Subcutaneous abdominal adipose tissue (tissue), 5 donors: ENCODE results near the gene SOBP.

ENCODE experiments used
- H3K27ac ChIP-seq: one replicate; pipeline ENCODE4 v1.7.0; 2013; ENCODE audit warnings: low read depth, mild to moderate bottlenecking, inconsistent platforms, low read length, moderate library complexity
- H3K27me3 ChIP-seq, 5 donors: one replicate each; pipeline ENCODE4 v1.7.0; 2013; ENCODE audit warnings: low read length in 5 of 5, inconsistent platforms in 1 of 5; ENCODE audit not compliant: control insufficient read depth in 5 of 5, insufficient read depth in 4 of 5
- H3K36me3 ChIP-seq, 5 donors: one replicate each; pipeline ENCODE4 v1.7.0; 2013; ENCODE audit warnings: low read length in 5 of 5; ENCODE audit not compliant: control insufficient read depth in 5 of 5, insufficient read depth in 5 of 5
- H3K4me1 ChIP-seq, 5 donors: one replicate each; pipeline ENCODE4 v1.7.0; 2013; ENCODE audit warnings: low read length in 5 of 5, mild to moderate bottlenecking in 3 of 5, moderate library complexity in 1 of 5; ENCODE audit not compliant: control insufficient read depth in 5 of 5, insufficient read depth in 5 of 5
- H3K4me3 ChIP-seq, 5 donors: one replicate each; pipeline ENCODE4 v1.7.0; 2013; ENCODE audit warnings: low read length in 5 of 5, low read depth in 1 of 5
- H3K9ac ChIP-seq, 5 donors: one replicate each; pipeline ENCODE4 v1.7.0; 2013; ENCODE audit warnings: low read length in 5 of 5, mild to moderate bottlenecking in 4 of 5, moderate library complexity in 3 of 5
- H3K9me3 ChIP-seq, 5 donors: one replicate each; pipeline ENCODE4 v1.7.0; 2013; ENCODE audit warnings: low read length in 5 of 5; ENCODE audit not compliant: control insufficient read depth in 5 of 5
- donor health status: healthy.
- donor health status: healthy.
- donor health status: healthy.
- donor health status: healthy.
- donor health status: healthy.

Gene SOBP

DNA sequence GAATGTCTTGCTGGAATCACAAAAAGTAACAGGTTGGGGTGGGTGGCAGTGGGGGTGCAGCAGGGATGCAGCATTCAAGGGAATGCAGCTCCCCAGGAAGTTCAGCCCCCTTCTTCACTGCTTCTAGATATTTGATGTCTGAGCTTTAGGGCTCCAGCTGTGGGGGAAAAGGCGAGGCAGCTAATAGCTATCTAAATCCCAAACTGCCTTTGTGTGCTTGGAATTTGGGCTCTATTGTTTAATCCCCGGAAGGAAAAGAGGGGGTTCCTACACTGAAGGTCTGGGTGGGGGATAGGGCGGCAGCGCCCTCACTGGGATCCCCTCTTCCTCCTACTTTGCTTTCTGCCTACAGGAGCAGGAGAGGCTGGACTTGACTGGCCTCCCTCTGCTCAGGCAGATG lies 116.5 kb downstream of the SOBP start:
- H3K27ac ChIP-seq, result no peak overlapping the region
- H3K4me3 ChIP-seq, result no peak overlapping the region
- peaks cover 5 to 33% (median 7%) of the 10 kb centered on the region in 5 donors for H3K4me1 ChIP-seq
- no peak overlapping the region for H3K9ac ChIP-seq
- no peaks in the 10 kb centered on the region for H3K27me3 ChIP-seq
- no peaks in the 10 kb centered on the region for H3K36me3 ChIP-seq
- H3K9me3 ChIP-seq, result no peaks in the 10 kb centered on the region

- Histone ChIP-seq H3K27ac (no peak overlapping the region), H3K9me3 (no peaks in the 10 kb centered on the region), H3K27me3 (no peaks in the 10 kb centered on the region), H3K9ac (no peak overlapping the region), H3K4me1 (peaks cover 0 to 26% (median 5%) of the 10 kb centered on the region in 5 donors), H3K4me3 (no peak overlapping the region), H3K36me3 (no peaks in the 10 kb centered on the region)
Observed at GRCh38 chr6:107607116-107607515, 117.2 kb downstream of the SOBP start.

DNA sequence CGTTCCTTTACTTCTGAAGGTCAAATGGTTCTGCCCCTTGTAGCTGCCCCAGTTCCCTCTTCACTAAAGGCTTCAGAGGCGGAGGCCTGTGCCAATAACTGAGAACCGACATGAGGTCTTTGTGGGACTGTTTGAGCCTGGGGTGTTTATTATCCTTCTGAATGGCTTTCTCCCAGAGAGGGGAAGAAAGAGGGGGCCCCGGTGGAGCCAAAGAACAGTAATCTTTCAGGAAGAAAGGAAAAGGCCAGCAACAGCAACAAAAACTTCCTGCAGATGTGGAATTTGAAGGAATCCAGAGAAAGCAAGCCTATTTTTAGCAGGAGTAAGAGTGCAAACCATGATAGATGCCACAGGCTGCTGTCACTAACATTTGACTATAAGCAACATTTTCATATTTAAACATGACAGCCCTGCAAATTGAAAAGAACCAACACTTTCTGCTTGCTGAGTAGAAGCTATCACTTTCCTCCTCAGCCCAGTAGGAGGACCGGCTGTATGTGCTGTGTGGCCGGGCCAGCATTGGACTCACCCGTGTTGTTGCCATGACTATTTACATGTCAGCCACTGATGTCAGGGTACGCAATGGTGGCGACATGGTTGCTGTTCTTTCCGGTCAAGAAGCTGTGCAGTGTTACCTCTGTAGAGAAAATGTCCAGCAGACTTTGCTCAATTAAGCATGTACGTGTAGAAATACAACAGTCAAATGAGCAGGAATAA lies 121.3 kb downstream of the SOBP start:
- Histone ChIP-seq H3K4me1 (peaks cover 0 to 20% (median 7%) of the 10 kb centered on the region in 5 donors), H3K27me3 (no peaks in the 10 kb centered on the region), H3K36me3 (no peaks in the 10 kb centered on the region), H3K27ac (no peak overlapping the region), H3K9ac (no peak overlapping the region), H3K4me3 (no peak overlapping the region), H3K9me3 (no peaks in the 10 kb centered on the region)

- Histone ChIP-seq H3K36me3 (no peaks in the 10 kb centered on the region), H3K27ac (no peak overlapping the region), H3K4me1 (peaks cover 0 to 12% (median 7%) of the 10 kb centered on the region in 5 donors), H3K9me3 (no peaks in the 10 kb centered on the region), H3K27me3 (no peaks in the 10 kb centered on the region), H3K9ac (no peak overlapping the region), H3K4me3 (no peak overlapping the region)
Observed at GRCh38 chr6:107612762-107613415, 123.0 kb downstream of the SOBP start.

- H3K4me3 ChIP-seq, result no peak overlapping the region
- H3K36me3 ChIP-seq, result no peaks in the 10 kb centered on the region
- no peak overlapping the region for H3K9ac ChIP-seq
- H3K27ac ChIP-seq, result no peak overlapping the region
- H3K4me1 ChIP-seq, result peaks cover 0 to 12% (median 7%) of the 10 kb centered on the region in 5 donors
- H3K9me3 ChIP-seq, result no peaks in the 10 kb centered on the region
- no peaks in the 10 kb centered on the region for H3K27me3 ChIP-seq
Observed at GRCh38 chr6:107613651-107614379, 123.9 kb downstream of the SOBP start.

DNA sequence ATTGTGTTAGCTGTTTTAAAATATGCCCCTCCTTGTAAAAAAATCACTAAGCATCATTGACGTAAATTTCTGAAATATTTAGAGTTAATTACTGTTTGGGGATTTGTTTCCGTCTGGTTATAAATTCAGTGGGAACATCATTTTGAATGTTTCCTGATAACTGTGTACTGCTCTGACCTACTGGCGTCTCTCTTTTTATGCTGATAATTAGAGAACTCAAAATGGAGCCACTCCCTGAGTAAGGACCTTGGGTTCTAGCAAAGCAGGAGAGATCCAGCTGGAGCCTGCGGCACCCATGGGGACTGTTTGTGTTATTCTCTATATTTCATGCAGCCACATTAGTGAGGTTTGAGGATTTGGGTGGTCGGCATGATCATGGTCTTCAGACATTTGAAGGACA lies 124.9 kb downstream of the SOBP start:
- no peaks in the 10 kb centered on the region for H3K9me3 ChIP-seq
- H3K4me3 ChIP-seq, result no peak overlapping the region
- peaks cover 0 to 12% (median 7%) of the 10 kb centered on the region in 5 donors for H3K4me1 ChIP-seq
- H3K27ac ChIP-seq, result no peak overlapping the region
- H3K27me3 ChIP-seq, result no peaks in the 10 kb centered on the region
- no peaks in the 10 kb centered on the region for H3K36me3 ChIP-seq
- no peak overlapping the region for H3K9ac ChIP-seq

DNA sequence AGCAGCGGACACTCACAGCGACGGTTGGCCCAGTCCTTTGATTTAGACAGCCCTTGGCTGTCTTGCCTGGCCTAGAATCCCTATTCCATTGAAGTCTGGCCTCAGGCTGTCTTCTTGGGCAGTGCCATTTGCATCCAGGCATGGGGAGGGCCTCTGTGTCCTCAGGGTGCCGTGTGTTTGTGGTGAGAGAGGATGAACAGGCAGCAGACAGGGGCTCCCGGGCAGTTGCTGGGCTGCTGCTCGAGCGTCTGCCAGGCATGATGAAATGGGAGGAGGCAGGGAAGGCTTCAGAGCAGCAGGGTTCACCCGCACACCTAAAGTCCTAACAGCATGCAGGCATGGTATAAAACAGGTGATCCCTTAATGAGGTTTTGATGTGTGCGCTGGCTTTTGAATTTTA lies 126.9 kb downstream of the SOBP start:
- Histone ChIP-seq H3K27me3 (no peaks in the 10 kb centered on the region), H3K27ac (no peak overlapping the region), H3K4me1 (peaks cover 0 to 18% (median 7%) of the 10 kb centered on the region in 5 donors), H3K4me3 (no peak overlapping the region), H3K9me3 (no peaks in the 10 kb centered on the region), H3K9ac (no peak overlapping the region), H3K36me3 (no peaks in the 10 kb centered on the region)

DNA sequence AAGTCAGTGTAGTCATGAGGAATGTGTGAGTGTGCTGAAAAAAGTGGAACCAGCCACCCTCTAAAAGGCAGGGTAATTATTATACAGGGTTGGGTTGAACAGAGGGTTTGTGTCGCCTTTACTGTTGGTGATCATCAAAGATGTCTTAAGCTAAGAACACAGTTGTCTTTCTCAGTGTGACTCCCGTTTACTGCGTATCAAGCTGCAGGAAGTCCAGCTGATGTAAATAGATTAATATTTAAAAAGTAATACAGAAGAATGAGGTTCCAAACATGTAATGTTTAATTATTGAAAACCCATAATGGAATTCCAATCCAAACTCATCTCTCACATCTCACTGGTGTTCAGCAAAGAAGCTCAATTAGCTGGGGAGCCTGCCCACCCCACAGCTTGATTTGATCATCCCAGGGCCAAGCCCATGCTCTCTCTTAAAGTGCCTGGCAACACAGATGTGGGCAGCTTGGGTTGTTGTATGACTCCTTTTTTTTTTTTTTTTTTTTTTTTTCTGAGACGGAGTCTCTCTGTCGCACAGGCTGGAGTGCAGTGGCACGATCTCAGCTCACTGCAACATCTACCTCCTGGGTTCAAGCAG lies 127.5 kb downstream of the SOBP start:
- Histone ChIP-seq H3K9ac (no peak overlapping the region), H3K27ac (no peak overlapping the region)

DNA sequence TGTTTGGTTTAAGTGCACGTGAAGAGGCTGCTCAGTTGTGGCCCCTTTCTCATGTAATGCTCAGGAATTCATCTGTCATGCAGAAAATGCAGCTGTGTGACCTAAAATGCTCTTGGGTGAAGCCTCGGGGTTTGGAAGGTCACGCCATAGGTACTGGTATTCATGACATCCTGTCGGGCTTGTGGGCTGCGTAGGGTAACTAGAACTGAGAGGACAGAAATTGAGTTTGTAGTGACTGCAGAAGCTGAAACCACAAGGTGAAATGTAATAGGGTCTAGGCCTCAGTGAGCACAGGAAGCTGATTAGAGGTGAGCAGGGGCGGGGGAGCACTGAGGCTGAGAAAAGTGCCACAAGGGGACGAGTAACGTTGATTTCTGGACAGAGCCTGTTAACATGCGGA lies 128.8 kb downstream of the SOBP start:
- Histone ChIP-seq H3K9ac (no peak overlapping the region), H3K27ac (no peak overlapping the region), H3K36me3 (no peaks in the 10 kb centered on the region), H3K4me1 (peaks cover 0 to 18% (median 7%) of the 10 kb centered on the region in 5 donors), H3K27me3 (no peaks in the 10 kb centered on the region), H3K4me3 (no peak overlapping the region), H3K9me3 (no peaks in the 10 kb centered on the region)

More for the DNA sequence above, 127.5 kb downstream of the SOBP start:
- H3K27me3 ChIP-seq, result no peaks in the 10 kb centered on the region
- H3K9me3 ChIP-seq, result no peaks in the 10 kb centered on the region
- peaks cover 0 to 18% (median 7%) of the 10 kb centered on the region in 5 donors for H3K4me1 ChIP-seq
- no peaks in the 10 kb centered on the region for H3K36me3 ChIP-seq
- no peak overlapping the region for H3K4me3 ChIP-seq

DNA sequence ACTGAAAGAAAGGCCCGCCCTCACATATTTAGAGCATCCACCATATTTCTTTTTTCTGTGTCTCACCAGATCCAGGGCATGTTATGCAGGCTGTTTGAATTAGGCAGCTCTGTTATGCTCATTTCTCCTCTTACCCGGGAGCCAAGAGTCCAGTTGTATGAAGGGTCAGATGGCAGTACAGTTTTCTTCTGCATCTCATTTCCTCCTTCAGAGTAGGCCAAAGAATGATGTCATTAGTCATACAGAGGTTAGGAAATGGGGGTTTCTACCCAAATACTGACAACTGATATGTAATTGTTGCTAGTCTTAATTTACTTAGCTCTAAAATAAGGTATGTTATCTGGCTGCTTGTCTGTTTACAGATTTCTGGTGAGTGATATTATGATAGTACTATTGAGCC lies 130.8 kb downstream of the SOBP start:
- no peaks in the 10 kb centered on the region for H3K36me3 ChIP-seq
- no peaks in the 10 kb centered on the region for H3K9me3 ChIP-seq
- no peak overlapping the region for H3K27ac ChIP-seq
- H3K9ac ChIP-seq, result no peak overlapping the region
- no peaks in the 10 kb centered on the region for H3K27me3 ChIP-seq
- no peak overlapping the region for H3K4me3 ChIP-seq
- peaks cover 0 to 15% (median 10%) of the 10 kb centered on the region in 5 donors for H3K4me1 ChIP-seq
